ENCODE data around the gene WDR75. TPM values are rescaled to one million over a fixed set of nuclear protein-coding genes. Genes with fewer than 3 reads are reported as not detected.
"Not testable (repeated sequence)": the region's sequence is repeated elsewhere in the genome, so short reads cannot be mapped to it uniquely, and the experiment has no call there.

The WDR75 gene
- total RNA-seq, 1 donor from 2014 or later: 58.7 TPM

GRCh38 chr2:189440644-189440946, 679 bp upstream of the WDR75 start:
- intact Hi-C loops (cut with micrococcal nuclease): loop anchor here (1.0 to 10.0 kb wide), 6 partner anchors 140 to 1580 kb away; partner anchors contain the start of gene NEMP2

GRCh38 chr2:189441709-189442074, 418 bp downstream of the WDR75 start:
- intact Hi-C loops (cut with micrococcal nuclease): loop anchor here (1.0 to 10.0 kb wide), 13 partner anchors 139 to 1579 kb away; partner anchors contain the start of genes ANKAR, ASNSD1, HIBCH and NEMP2

GRCh38 chr2:189442468-189442867, 1.2 kb downstream of the WDR75 start:
- intact Hi-C loops (cut with micrococcal nuclease): loop anchor here (5.0 to 10.0 kb wide), 2 partner anchors 632 to 1090 kb away; partner anchors contain the start of gene NEMP2

- intact Hi-C loops (cut with micrococcal nuclease): loop anchor here (5.0 to 10.0 kb wide), 2 partner anchors 630 to 1088 kb away; partner anchors contain the start of gene NEMP2
Observed at GRCh38 chr2:189444322-189444721, 3.0 kb downstream of the WDR75 start.

GRCh38 chr2:189446780-189447179, 5.5 kb downstream of the WDR75 start:
- intact Hi-C loops (cut with micrococcal nuclease): loop anchor here (10.0 kb wide), 1 partner anchor 628 kb away; no protein-coding TSS in a partner anchor

- intact Hi-C loops (cut with micrococcal nuclease): no loop called here
Observed at GRCh38 chr2:189454009-189454408, 12.7 kb downstream of the WDR75 start.

- intact Hi-C loops (cut with micrococcal nuclease): no loop called here
Observed at GRCh38 chr2:189465076-189465475, 23.8 kb downstream of the WDR75 start.

GRCh38 chr2:189465478-189465877, 24.2 kb downstream of the WDR75 start:
- intact Hi-C loops (cut with micrococcal nuclease): no loop called here

- intact Hi-C loops (cut with micrococcal nuclease): loop anchor here (1.0 kb wide), 1 partner anchor 167 kb away; no protein-coding TSS in a partner anchor
Observed at GRCh38 chr2:189466046-189466445, 24.8 kb downstream of the WDR75 start.

GRCh38 chr2:189466656-189467055, 25.4 kb downstream of the WDR75 start:
- intact Hi-C loops (cut with micrococcal nuclease): loop anchor here (1.0 kb wide), 1 partner anchor 167 kb away; no protein-coding TSS in a partner anchor

GRCh38 chr2:189467160-189467559, 25.9 kb downstream of the WDR75 start:
- intact Hi-C loops (cut with micrococcal nuclease): no loop called here

- intact Hi-C loops (cut with micrococcal nuclease): no loop called here
Observed at GRCh38 chr2:189467593-189467992, 26.3 kb downstream of the WDR75 start.

- intact Hi-C loops (cut with micrococcal nuclease): no loop called here
Observed at GRCh38 chr2:189474526-189474925, 33.3 kb downstream of the WDR75 start.

- intact Hi-C loops (cut with micrococcal nuclease): no loop called here
Observed at GRCh38 chr2:189477756-189478155, 36.5 kb downstream of the WDR75 start.

- intact Hi-C loops (cut with micrococcal nuclease): not testable (repeated sequence)
Observed at GRCh38 chr2:189478289-189478688, 37.0 kb downstream of the WDR75 start.

- intact Hi-C loops (cut with micrococcal nuclease): no loop called here
Observed at GRCh38 chr2:189481071-189481470, 39.8 kb downstream of the WDR75 start.

GRCh38 chr2:189483571-189483970, 42.3 kb downstream of the WDR75 start:
- intact Hi-C loops (cut with micrococcal nuclease): no loop called here

- intact Hi-C loops (cut with micrococcal nuclease): no loop called here
Observed at GRCh38 chr2:189483980-189484740, 42.9 kb downstream of the WDR75 start.

GRCh38 chr2:189485146-189485545, 43.9 kb downstream of the WDR75 start:
- intact Hi-C loops (cut with micrococcal nuclease): no loop called here

GRCh38 chr2:189486237-189486770, 45.0 kb downstream of the WDR75 start:
- intact Hi-C loops (cut with micrococcal nuclease): no loop called here

GRCh38 chr2:189487283-189488007, 46.2 kb downstream of the WDR75 start:
- intact Hi-C loops (cut with micrococcal nuclease): no loop called here

GRCh38 chr2:189488008-189488310, 46.7 kb downstream of the WDR75 start:
- intact Hi-C loops (cut with micrococcal nuclease): no loop called here
